GM10266 (cell line): ENCODE measurements around the gene ADGRE1.

Source experiments
- DNase-seq: peaks from one replicate; pipeline ENCODE4 v3.0.0; 2012; ENCODE audit errors: extremely low spot score
- CTCF ChIP-seq: IDR thresholded peaks from 2 replicates; pipeline ENCODE4 v1.5.1; 2012; ENCODE audit warnings: mild to moderate bottlenecking, low read depth; ENCODE audit not compliant: control insufficient read depth, insufficient read depth; ENCODE audit errors: missing control alignments

ADGRE1 gene

GRCh38 chr19:6877766-6878165 is 9.6 kb upstream of the ADGRE1 start:
- no peak for TF ChIP-seq CTCF
- DNase-seq, result no peak

GRCh38 chr19:6886277-6886897 is 992 bp upstream of the ADGRE1 start:
- no peak for TF ChIP-seq CTCF
- no peak for DNase-seq

GRCh38 chr19:6888967-6889366 is 1.6 kb downstream of the ADGRE1 start:
- no peak for TF ChIP-seq CTCF
- DNase-seq, result no peak

GRCh38 chr19:6890401-6890913 is 3.1 kb downstream of the ADGRE1 start:
- no peak for TF ChIP-seq CTCF
- DNase-seq, result no peak

GRCh38 chr19:6890938-6891337 is 3.6 kb downstream of the ADGRE1 start:
- DNase-seq, result no peak
- no peak for TF ChIP-seq CTCF

- no peak for DNase-seq
Observed at GRCh38 chr19:6891761-6892385, 4.5 kb downstream of the ADGRE1 start.

More at GRCh38 chr19:6891761-6892385, 4.5 kb downstream of the ADGRE1 start:
- TF ChIP-seq CTCF, result no peak
